SIG-M5 treated with dmso at 0.1 percent for 504 hours (cell line): Measurements from ENCODE around the gene LRIG3.
"Not testable (repeated sequence)": the region's sequence is repeated elsewhere in the genome, so short reads cannot be mapped to it uniquely, and the experiment has no call there.

Experiments used
- DNase-seq: peaks from one replicate; lab custom pipeline; 2025; ENCODE audit not compliant: unreplicated experiment; lab: John Stamatoyannopoulos, UW

LRIG3 gene

DNA sequence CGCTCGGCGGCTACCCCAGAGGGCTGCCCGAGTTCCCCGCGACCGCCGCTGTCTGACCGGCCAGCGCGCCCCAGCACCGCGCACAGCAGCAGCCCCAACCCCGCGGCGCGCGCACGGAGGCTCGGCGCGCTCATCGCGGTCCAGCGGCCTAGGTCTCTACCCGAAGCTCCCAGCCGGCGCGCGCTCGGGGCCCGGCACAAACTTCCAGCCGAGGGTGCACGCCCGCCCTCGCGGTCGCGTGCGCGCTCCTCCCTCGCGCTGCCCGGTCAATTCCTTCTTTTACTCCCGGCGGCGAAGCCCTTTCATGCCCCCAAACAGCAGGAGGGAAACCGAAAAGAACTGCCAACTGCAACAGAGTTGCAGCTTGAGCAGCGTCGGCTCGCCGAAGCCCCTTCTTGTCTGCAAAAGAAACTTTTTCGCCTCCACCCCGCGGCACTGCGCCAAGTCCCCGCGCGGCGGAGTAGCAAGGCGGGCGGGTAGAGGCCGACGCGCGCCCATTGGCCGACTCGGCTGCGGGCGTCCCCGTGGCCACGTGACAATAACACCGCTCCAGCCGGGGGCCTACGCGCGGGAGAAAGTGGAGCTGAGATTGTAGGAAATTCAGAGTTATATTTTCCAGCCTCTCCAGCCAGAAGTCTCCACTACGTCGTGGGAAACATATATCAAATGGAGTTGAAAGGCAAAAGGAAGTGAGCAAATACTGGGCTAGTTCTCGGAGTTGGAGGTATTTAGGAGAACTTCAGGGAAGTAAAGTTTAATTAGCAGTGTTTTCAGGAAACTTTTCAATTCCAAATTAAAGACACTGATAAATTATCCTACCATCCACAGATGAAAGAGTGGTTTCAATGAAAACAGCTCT lies at the start of gene LRIG3:
Gene LRIG3 (minus strand): TSS at position 403 of the 859 bp plus-strand sequence. CDS start 269 bp downstream, at position 134.
- DNase-seq: no peak

- DNase-seq: no peak
Observed at GRCh38 chr12:58969237-58969636, 48.9 kb upstream of the LRIG3 start.

DNA sequence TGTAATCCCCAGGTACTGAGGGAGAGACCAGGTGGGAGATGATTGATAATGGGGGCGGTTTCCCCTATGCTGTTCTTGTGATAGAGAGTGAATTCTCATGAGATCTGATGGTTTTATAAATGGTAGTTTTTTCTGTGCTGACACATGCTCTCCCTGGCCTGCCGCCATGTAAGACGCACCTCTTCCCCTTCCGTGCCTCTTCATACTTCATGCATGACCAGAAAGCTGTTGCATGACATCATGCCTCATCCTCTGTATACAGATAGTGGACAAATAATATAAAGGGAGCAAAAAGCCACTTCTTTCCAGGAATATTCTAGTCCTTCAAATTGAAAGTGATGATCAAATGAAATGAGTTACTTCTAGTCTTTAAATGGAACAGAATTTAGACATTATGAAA lies 47.3 kb upstream of the LRIG3 start:
- no peak for DNase-seq

DNA sequence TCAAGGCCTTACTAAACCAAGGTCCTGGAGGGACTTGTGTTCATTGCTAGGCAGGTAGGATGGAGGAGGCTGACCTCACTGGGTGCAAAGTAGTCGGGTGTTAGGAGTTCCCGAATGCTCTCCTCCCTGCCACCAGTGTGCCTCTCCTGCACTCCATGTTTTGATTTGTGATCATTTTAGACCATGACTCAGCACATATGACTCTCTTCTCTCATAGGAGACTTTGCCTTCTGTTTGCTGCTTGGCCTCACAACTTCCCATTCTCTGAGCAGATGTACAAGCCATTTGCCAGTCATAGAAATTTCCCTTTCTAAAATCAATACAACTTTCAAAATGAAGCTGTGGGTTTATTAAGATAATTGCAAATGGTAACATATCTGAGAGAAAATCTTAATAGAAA lies 46.6 kb upstream of the LRIG3 start:
- DNase-seq: no peak

DNA sequence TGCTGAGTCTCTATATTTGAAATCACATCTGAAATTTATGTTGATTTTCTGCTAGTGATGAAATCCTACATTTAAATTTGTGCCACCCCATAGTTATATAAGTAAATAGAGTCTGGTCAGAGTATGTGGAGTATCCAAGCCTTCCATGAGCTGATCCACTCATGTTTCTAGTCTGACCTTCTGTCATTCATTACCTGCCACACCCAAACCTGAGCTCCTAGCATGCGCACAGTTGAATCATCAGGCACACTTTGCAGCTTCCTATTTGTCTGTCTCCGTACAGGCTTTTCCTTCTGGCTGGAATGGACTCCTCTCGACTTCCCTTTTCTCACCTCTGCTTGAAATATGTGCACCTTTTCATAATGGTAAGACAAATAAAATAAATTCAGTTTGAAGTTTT lies 45.3 kb upstream of the LRIG3 start:
- DNase-seq: no peak

GRCh38 chr12:58963844-58964243 lies 43.5 kb upstream of the LRIG3 start:
- DNase-seq: no peak

DNA sequence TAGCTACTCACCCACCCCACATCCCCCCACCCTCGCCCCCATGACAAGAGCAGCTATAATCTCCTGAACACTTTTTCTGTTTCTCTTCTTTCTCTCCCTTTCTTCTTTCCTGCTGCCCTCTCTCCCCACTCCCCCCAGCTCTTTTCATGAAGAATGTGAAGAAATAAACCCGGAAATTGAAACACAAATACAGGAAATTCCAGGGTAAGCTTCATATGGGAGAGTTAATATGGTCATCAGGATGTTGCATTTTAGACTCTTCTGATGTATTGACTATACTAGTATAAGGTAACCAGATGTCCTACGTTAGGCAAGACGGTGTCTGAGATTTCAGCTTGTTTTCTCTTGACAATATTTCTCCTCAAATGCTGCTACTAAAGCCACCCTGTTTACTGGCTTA lies 41.6 kb upstream of the LRIG3 start:
- DNase-seq: no peak

GRCh38 chr12:58961166-58961565 lies 40.9 kb upstream of the LRIG3 start:
- no peak for DNase-seq

DNA sequence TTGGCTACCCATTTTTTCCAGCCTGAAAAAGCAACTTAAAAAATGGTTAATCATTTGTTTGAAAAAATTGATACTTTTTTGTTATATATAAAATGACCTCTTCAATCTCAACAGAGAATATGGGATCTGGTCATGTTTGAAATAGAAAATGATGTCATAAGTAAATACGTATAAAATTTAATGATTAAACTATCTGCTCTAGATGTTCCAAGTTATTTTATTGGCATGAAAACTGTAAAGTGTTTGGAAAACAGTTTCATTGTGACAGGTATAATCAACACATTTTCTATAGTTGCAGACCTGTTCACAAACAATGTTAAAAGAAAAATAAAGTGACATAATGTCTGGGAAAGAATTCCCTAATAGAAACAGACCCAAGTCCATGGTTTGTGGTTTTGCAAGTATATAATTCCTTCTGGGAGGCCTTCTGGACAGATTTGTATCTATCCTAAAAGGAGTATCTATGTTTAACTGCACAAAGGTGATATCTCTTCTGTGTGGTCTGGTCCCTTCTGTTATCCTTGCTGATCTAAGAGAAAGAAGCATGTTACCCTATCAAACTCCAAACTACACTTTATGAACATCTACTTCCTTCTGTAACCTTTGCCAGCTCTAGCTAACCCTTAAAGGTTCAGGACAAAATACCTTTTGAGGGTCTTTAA lies 39.5 kb upstream of the LRIG3 start:
- no peak for DNase-seq

- DNase-seq: no peak
Observed at GRCh38 chr12:58957298-58957697, 37.0 kb upstream of the LRIG3 start.

GRCh38 chr12:58955849-58956248 lies 35.5 kb upstream of the LRIG3 start:
- no peak for DNase-seq

DNA sequence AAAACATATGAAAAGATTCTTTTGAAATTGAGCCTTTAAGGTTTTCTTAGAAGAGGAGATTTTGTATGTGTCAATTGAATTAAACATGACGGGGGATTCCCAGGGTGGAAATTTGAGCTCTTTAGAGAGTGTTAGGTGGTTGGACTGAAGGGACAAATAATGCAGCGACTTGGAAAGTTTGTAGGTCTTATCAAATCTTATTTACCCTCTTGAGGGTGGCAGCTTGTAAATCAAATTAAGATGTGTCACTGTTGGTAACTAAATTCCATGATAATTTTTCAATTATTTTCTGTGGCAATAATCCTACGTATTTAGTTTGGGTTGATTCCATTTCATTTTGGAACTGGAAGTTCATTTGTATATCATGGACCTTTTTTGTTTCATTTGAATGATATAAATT lies 33.7 kb upstream of the LRIG3 start:
- DNase-seq: no peak

- DNase-seq: no peak
Observed at GRCh38 chr12:58950739-58951100, 30.4 kb upstream of the LRIG3 start.

- not testable (repeated sequence) for DNase-seq
Observed at GRCh38 chr12:58949954-58950738, 29.8 kb upstream of the LRIG3 start.

DNA sequence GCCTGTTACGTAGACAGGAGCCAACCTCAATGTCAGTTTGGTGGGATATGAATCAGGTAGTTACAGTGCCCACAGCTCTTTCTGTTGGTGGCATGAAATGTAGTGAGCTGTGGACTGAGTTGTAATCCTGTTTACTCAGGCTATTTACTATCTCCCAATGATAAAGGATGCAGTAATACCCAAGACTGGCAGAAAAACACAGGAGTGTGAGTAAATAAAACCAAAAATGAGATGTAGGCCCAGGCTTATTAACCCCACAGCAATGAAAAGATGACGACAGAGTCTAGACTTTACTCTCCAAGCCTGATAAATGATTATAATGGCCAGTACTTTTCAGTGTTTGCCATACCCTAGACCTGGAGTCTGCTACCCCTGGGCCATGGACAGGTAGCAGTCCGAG lies 22.8 kb upstream of the LRIG3 start:
- DNase-seq: no peak

- DNase-seq: no peak
Observed at GRCh38 chr12:58942345-58942744, 22.0 kb upstream of the LRIG3 start.

DNA sequence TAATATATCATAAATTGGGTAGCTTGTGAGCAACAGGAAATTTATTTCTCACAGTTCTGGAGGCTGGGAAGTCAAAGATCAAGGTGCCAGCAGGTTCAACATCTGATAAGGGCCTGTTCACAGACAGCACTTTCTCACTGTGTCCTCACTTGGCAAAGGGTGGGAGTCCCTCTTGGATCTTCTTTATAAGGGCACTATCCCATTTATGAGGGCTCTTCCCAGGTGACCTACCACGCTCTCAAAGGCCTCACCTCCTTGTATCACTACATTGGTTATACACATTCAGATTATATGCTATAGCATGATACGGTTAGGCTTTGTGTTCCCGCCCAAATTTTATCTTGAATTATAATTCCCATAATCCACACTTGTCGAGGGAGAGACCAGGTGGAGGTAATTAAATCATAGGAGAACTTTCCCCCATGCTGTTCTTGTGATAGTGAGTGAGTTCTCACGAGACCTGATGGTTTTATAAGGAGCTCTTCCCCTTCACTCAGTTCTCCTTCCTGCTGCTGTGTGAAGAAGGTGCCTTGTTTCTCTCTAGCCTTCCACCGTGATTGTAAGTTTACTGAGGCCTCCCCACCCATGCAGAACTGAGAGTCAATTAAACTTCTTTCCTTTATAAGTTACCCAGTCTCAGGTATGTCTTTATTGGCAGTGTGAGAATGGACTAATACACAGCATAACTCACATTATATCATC lies 19.2 kb upstream of the LRIG3 start:
- no peak for DNase-seq

DNA sequence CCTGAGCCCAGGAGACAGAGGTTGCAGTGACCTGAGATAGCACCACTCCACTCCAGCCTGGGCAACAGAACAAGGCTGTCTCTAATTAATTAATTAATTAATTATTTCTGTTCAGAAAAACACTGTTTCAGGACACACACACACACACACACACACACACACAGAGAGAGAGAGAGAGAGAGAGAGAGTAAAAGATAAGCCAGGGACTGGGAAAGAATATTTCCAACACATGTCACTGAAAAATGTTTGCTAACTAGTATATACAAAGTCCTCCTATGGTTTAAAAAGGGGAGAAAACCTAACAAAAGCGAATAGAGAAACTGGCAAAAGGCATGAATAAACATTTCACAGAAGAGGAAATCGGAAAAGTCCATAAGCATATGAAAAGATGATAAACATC lies 18.1 kb upstream of the LRIG3 start:
- DNase-seq: no peak

- no peak for DNase-seq
Observed at GRCh38 chr12:58934528-58934927, 14.2 kb upstream of the LRIG3 start.

GRCh38 chr12:58932806-58933681 lies 12.7 kb upstream of the LRIG3 start:
- DNase-seq: no peak
